GM12872 (cell line): ENCODE data around the gene MEIKIN.

ENCODE experiments used
- TF ChIP-seq, protein P1 (sequence below): IDR thresholded peaks from 3 replicates; pipeline ENCODE4 v1.5.1; 2011; ENCODE audit warnings: low read depth, mild to moderate bottlenecking, low read length, moderate library complexity; ENCODE audit not compliant: insufficient read depth

Gene MEIKIN

DNA sequence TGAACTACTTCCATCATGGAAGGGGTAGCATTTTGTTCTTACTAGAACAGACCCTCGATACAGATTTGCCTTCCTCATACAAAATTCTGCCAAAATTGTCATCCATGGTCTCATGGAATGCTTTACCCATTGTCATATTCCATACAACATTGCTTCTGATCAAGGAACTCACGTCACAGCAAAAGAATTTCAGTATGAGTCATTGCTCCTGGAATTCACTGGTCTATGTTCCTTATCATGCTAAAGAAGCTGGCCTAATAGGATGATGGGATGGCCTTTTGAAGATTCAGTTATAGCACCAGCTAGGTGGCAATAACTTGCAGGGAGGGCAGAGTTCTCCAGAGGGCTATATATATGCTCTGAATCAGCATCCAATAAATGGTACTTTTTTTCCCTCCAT lies 130.5 kb downstream of the MEIKIN start:
- TF ChIP-seq, protein P1, sequence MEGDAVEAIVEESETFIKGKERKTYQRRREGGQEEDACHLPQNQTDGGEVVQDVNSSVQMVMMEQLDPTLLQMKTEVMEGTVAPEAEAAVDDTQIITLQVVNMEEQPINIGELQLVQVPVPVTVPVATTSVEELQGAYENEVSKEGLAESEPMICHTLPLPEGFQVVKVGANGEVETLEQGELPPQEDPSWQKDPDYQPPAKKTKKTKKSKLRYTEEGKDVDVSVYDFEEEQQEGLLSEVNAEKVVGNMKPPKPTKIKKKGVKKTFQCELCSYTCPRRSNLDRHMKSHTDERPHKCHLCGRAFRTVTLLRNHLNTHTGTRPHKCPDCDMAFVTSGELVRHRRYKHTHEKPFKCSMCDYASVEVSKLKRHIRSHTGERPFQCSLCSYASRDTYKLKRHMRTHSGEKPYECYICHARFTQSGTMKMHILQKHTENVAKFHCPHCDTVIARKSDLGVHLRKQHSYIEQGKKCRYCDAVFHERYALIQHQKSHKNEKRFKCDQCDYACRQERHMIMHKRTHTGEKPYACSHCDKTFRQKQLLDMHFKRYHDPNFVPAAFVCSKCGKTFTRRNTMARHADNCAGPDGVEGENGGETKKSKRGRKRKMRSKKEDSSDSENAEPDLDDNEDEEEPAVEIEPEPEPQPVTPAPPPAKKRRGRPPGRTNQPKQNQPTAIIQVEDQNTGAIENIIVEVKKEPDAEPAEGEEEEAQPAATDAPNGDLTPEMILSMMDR, result no peak

DNA sequence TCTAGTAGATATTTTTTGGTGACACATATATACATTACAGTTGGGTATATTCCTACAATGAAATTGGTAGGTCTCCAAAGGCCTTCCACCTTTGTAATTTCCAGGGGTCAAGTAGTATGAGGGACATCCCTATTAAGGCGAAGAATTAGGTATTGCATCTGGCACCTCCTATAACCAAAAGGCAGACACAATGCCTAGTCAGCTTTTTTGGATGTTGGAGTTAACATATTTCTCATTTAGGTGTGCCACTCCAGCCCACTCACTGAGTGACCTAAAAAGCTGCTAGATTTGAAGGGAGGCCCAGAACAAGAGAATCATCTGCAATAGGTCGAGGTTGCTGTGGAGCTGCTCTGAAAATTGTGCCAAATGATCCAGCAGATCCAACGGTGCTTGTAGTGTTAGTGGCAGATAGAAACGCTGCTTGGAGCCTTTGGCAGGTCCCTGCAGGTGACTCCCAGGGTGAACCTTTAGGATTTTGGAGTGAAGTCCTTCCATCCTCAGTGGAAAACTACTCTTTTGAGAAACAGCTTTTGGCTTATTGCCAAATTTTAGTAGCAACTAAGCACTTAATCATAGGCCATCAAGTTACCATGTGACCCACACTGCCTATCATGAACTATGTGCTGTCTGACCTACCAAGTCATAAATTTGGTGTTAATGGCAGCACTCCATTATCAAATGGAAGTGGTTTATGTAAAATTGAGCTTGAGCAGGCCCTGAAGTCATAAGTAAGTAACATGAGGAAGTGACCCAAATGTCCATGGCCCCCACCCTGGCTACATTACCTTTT lies 132.9 kb downstream of the MEIKIN start:
- TF ChIP-seq, protein P1, result no peak

DNA sequence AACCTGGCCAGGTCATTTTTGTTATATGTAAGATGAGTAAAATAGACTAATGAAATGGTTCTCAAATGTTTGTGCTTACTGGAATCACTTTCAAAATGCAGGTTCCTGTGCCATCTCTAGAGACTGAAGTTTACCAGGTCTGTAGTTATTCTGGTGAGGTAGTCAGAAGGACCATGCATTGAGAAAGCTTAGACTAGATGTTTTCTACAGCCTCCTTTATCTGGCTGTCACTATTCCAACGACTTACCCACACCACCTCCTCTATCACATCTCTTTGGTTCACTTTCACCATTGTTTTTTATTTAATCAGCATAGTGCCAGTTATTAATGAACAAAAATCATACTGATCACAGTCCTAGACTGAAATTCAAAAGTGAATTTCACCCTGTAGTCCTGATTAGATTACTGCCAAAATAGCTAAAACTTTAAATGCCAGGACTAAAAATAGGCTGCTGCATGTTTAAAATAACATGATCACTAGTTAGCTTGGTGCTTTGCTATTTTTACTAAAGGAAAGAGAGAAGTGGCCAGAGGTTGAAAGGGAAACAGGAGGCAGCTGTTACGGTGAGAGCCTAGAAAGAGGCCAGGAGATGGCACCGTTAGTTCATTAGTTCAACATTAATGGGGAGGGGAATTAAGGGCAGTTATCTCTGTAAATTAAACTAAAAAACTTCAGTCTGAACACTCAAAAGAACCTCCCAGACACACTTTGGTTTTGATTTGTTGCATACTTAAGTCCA lies 134.8 kb downstream of the MEIKIN start:
- TF ChIP-seq, protein P1, result peak; percentile 43; the same call in 2 of the 3 replicates

DNA sequence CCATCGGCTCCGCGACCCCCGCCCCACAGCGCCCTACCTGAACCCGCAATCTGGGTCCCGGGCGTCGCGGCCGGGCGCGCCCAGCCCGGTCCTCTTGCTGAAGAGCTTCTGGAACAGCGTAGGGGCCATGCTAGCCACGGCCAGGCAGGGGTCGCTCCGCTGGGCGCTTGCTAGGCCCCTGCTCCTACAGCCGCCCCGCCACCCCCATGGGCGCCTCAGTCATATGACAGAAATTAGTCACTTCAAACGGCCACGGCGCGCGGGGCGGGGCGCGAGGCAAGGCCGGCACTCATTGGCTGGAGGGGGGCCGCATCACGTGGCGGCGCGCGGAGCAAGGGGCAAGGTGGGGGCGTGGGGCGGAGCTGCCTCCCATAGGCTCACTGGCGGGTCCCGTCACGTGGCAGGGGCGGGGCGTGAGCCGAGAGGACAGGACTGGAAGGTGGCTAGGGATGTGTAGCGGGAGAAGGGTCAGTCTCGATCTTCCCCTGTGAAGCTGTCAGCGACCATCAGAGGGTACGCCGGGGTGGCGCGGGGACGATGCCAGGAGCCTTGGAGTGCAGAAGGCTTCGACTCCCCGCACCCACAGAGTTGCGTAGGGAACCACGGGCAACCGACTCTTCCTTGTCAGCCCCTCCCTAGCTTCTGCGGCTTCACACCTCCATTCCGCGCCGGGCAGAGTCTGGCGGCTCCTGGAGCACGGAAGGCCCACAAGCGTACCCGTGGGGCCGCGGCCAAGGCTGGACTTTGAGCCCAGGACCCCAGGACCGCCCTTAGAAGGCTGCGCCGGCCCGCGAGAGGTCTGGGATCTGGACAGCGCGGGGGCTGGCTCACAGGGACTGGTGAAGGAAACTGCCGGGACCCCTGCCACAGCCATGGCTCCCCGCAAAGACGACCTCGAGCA lies 148.4 kb downstream of the MEIKIN start, which contains the start of gene FNIP1:
Gene FNIP1 (minus strand): TSS at position 225 of the 901 bp plus-strand sequence. CDS start 96 bp downstream, at position 129.
- TF ChIP-seq, protein P1, result no peak

DNA sequence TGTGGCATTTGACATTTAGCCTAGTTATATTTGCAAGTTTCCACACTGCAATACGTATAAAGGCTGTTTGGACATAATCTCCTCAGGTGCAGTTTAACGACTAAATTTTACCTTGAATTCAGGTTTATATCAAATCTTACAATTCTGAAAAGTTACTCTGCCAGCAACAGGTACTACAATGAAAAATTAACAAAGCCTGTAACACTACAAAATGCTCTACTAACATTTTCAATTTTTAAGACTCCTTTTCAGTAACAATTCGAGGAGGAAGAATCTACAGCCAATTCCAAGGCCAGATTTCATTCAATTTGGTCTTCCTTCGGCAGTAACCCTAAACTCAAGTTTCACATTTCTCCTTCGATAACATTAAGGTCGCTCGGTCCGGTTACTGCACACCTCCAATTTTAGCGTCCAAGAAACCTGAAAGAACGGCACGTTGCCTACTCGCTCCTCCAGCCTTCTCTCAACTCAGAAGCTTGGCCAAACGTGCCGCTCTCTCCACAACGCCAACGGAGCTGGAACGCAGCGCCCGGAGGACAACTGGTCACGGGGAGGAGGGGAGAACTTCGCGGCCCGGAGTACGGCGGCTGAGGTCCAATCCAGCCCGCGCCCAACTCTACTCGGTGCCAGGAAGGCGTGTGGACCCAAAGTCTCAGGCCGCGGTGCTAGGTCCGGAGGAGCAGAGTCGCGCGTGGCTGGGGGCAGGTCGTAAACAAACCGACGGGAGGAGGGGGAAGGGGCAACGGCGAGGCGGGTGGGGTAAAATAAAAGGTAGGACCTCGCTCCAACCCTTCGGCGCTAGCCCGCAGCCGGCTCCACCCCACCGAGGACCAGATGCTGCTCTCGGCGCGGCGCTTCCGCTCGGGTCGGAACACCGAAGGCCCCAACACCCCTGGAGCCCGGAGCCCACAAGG lies 149.3 kb downstream of the MEIKIN start:
- TF ChIP-seq, protein P1, result no peak

DNA sequence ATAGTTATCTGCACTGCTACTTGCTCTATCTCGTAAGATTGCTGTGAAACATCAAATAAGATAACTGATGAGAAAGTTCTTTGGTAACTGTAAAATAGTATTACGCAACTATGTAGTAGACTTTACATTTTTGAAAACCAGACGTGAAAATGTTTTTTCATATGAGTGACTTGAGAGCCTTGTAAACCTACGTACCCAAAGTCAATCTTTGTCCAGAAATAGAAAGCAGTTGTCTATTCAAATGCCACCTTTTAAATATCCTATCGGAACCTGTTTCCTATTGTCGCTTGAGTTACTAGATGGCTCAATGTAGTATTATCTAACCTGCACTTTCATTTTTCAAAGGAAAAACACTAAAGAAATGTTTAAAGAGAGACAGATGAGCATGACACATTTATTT lies 150.2 kb downstream of the MEIKIN start:
- TF ChIP-seq, protein P1, result no peak
